Vagina (tissue), 2 donors: Measurements from ENCODE around the gene DACH1.

Experiments used
- POLR2A ChIP-seq, 2 donors: fragments of 450-650 bp; IDR thresholded peaks; one replicate each; pipeline ENCODE4 v1.6.1; 2017; ENCODE audit warnings: antibody characterized with exemption in 2 of 2, mild to moderate bottlenecking in 2 of 2, moderate library complexity in 2 of 2
- TF ChIP-seq, protein P1 (sequence below), 3 experiments: fragments of 450-650 bp in 2 of 3; fragments of 200-600 bp in 1 of 3; sonication (generic) in 1 of 3; IDR thresholded peaks; one replicate each; pipeline ENCODE4 v1.5.1; 2017 to 2019; ENCODE audit warnings: antibody characterized with exemption in 3 of 3, mild to moderate bottlenecking in 2 of 3, moderate library complexity in 2 of 3

DNA sequence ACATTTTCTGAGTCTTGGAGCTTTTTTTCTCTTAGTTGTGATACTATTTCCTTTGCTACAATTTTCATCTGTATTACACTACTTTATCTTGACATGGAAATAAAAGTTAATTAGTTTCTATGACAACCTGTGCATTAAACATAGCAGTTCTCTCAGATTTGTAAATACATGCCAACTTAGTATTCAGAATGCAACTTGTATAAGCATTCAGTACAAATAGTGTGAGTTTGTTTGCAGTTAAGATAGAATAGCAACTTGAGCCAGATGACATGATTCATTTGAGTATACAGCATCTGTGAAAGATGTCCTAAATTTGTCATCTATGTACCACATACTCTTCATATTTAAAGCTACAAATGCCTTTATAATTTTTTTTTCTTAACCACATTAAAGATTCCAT is 98.1 kb downstream of the DACH1 start:
- no peak for TF ChIP-seq POLR2A (IDR thresholded peaks at IDR 0.05)
- TF ChIP-seq, protein P1, sequence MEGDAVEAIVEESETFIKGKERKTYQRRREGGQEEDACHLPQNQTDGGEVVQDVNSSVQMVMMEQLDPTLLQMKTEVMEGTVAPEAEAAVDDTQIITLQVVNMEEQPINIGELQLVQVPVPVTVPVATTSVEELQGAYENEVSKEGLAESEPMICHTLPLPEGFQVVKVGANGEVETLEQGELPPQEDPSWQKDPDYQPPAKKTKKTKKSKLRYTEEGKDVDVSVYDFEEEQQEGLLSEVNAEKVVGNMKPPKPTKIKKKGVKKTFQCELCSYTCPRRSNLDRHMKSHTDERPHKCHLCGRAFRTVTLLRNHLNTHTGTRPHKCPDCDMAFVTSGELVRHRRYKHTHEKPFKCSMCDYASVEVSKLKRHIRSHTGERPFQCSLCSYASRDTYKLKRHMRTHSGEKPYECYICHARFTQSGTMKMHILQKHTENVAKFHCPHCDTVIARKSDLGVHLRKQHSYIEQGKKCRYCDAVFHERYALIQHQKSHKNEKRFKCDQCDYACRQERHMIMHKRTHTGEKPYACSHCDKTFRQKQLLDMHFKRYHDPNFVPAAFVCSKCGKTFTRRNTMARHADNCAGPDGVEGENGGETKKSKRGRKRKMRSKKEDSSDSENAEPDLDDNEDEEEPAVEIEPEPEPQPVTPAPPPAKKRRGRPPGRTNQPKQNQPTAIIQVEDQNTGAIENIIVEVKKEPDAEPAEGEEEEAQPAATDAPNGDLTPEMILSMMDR (IDR thresholded peaks at IDR 0.05): no peak
